Activated naive CD8-positive, alpha-beta T cell treated with anti-CD3 and anti-CD28 coated beads for 36 hours (primary cell): ENCODE data around the gene MICAL2. TPM values are rescaled to one million over a fixed set of nuclear protein-coding genes. Genes with fewer than 3 reads are reported as not detected.

Experiments
- DNase-seq: peaks from one replicate; pipeline ENCODE4 v3.0.0; 2021
- H3K27ac Mint-ChIP-seq: one replicate; pipeline ENCODE4 v1.8.0; 2022; ENCODE audit warnings: mild to moderate bottlenecking, moderate library complexity, mixed read lengths
- H3K27me3 Mint-ChIP-seq: one replicate; pipeline ENCODE4 v1.8.0; 2022; ENCODE audit warnings: mild to moderate bottlenecking, mixed read lengths
- H3K36me3 Mint-ChIP-seq: one replicate; pipeline ENCODE4 v1.8.0; 2021; ENCODE audit warnings: mild to moderate bottlenecking, mixed read lengths
- H3K4me1 Mint-ChIP-seq: one replicate; pipeline ENCODE4 v1.8.0; 2021; ENCODE audit warnings: mixed read lengths
- H3K4me3 Mint-ChIP-seq: one replicate; pipeline ENCODE4 v1.8.0; 2022; ENCODE audit warnings: mild to moderate bottlenecking, moderate library complexity, mixed read lengths
- H3K9me3 Mint-ChIP-seq: one replicate; pipeline ENCODE4 v1.8.0; 2022; ENCODE audit warnings: mixed read lengths
- total RNA-seq, 2 experiments: library from RNA; stranded (reverse); gene quantifications; one replicate each; pipeline ENCODE4 v1.2.3, GENCODE V29; 2021

The MICAL2 gene
- total RNA-seq, 2 experiments from 2014 or later = 54.4 to 59.7 TPM

GRCh38 chr11:12221051-12221535, 110.7 kb downstream of the MICAL2 start:
- Mint-ChIP-seq H3K27ac (no peak overlapping the region), H3K4me1 (peaks cover 50% of the 10 kb centered on the region), H3K36me3 (peaks cover 38% of the 10 kb centered on the region), H3K9me3 (no peaks in the 10 kb centered on the region), H3K4me3 (no peak overlapping the region), H3K27me3 (no peaks in the 10 kb centered on the region)
- no peak for DNase-seq

DNA sequence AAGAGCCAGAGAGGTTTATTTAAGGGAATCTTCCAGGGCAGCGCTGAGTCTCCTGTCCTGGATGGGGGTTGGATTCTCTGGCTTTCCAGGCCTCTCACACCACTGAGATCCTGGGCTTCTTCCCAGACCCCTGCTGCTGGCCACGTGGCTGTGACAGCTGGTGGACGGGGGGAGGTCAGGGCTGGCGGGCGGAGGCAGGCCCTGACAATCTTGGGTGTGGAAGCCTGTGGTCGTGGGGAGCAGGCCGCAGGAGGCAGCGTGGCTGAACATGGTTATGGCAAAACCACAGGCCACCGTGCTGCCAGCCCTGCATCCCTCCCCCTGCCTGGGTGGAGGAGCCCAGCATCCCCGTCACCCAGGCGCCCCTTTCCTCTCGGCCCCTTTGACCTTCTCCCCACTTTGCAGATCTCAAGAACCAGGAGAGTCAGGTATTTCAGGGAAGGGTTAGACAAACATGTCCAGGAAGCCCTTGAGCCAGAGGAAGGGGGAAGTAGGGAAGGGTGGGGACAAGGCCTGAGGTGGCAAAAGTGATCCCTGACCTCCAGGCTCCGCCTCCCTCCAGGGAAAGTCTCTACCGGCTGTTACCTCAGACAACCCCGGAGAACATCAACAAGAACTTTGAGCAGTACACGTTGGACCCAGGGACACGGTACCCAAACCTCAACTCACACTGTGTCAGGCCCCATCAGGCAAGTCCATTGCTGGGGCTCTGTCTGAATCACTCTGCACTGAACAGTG, 111.8 kb downstream of the MICAL2 start:
- Mint-ChIP-seq H3K27ac (no peak overlapping the region), H3K9me3 (no peaks in the 10 kb centered on the region), H3K27me3 (no peaks in the 10 kb centered on the region), H3K4me3 (no peak overlapping the region), H3K4me1 (peaks cover 40% of the 10 kb centered on the region), H3K36me3 (peaks cover 40% of the 10 kb centered on the region)
- no peak for DNase-seq

DNA sequence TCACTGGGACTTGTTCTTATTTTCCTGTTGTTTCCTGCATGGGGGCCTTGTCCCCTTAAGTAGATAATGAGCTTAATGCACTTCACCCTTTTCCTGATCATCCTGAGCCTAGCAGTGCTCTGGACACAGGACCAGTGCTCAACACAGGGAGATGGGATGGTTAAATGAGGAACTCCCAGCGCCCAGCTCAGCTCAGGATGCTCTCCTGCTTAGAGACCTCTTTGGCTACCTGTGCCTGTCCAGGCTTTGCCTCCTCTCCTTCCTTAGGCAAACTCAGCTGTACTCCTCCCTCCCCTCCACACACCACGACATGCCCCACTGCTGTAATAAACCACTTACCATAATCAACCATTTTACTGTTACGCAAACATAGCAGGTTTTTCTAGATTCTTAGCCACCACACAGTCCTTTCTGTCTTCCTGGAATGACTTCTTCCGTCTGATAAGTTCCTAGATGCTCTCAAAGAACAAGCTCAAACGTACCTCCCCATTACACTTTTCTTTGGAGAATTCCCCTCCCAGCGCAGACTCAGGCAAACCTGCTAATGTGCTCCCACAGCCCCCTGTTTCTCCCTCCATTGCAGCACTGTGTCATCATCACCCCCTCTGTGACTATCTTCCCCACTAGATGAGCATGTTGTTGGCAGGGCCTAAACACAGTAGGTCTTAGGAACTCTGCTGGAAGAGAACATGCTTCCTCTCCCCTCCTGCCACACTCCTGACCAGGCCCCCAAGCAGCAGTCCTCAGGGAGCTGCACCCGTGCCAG, 113.6 kb downstream of the MICAL2 start:
- H3K4me3 Mint-ChIP-seq = peak overlapping the region; percentile 76
- H3K9me3 Mint-ChIP-seq = no peaks in the 10 kb centered on the region
- H3K27ac Mint-ChIP-seq = peak overlapping the region; percentile 84
- peaks cover 38% of the 10 kb centered on the region for H3K4me1 Mint-ChIP-seq
- no peak for DNase-seq
- H3K36me3 Mint-ChIP-seq = peaks cover 39% of the 10 kb centered on the region
- no peaks in the 10 kb centered on the region for H3K27me3 Mint-ChIP-seq

- no peaks in the 10 kb centered on the region for H3K9me3 Mint-ChIP-seq
- peaks cover 38% of the 10 kb centered on the region for H3K4me1 Mint-ChIP-seq
- H3K27ac Mint-ChIP-seq = peak overlapping the region; percentile 84
- peaks cover 39% of the 10 kb centered on the region for H3K36me3 Mint-ChIP-seq
- DNase-seq = peak; percentile 89
- H3K4me3 Mint-ChIP-seq = peak overlapping the region; percentile 76
- no peaks in the 10 kb centered on the region for H3K27me3 Mint-ChIP-seq
Measured at GRCh38 chr11:12224537-12224893, 114.1 kb downstream of the MICAL2 start.

GRCh38 chr11:12225046-12225739, 114.8 kb downstream of the MICAL2 start:
- peaks cover 38% of the 10 kb centered on the region for H3K4me1 Mint-ChIP-seq
- peak overlapping the region; percentile 84 for H3K27ac Mint-ChIP-seq
- H3K27me3 Mint-ChIP-seq = no peaks in the 10 kb centered on the region
- no peaks in the 10 kb centered on the region for H3K9me3 Mint-ChIP-seq
- H3K4me3 Mint-ChIP-seq = no peak overlapping the region
- DNase-seq = no peak
- H3K36me3 Mint-ChIP-seq = peaks cover 39% of the 10 kb centered on the region

- Mint-ChIP-seq H3K4me3 (no peak overlapping the region), H3K36me3 (peaks cover 44% of the 10 kb centered on the region), H3K27ac (peak overlapping the region; percentile 14), H3K27me3 (no peaks in the 10 kb centered on the region), H3K9me3 (no peaks in the 10 kb centered on the region), H3K4me1 (peaks cover 37% of the 10 kb centered on the region)
- DNase-seq = no peak
Measured at GRCh38 chr11:12226093-12226492, 115.7 kb downstream of the MICAL2 start.

GRCh38 chr11:12229450-12230229, 119.2 kb downstream of the MICAL2 start:
- Mint-ChIP-seq H3K4me3 (no peak overlapping the region), H3K27me3 (no peaks in the 10 kb centered on the region), H3K27ac (no peak overlapping the region), H3K9me3 (no peaks in the 10 kb centered on the region), H3K36me3 (peaks cover 42% of the 10 kb centered on the region), H3K4me1 (peaks cover 9% of the 10 kb centered on the region)
- DNase-seq = no peak

- Mint-ChIP-seq H3K27ac (no peak overlapping the region), H3K9me3 (no peaks in the 10 kb centered on the region)
Measured at GRCh38 chr11:12232160-12232559, 121.8 kb downstream of the MICAL2 start.

DNA sequence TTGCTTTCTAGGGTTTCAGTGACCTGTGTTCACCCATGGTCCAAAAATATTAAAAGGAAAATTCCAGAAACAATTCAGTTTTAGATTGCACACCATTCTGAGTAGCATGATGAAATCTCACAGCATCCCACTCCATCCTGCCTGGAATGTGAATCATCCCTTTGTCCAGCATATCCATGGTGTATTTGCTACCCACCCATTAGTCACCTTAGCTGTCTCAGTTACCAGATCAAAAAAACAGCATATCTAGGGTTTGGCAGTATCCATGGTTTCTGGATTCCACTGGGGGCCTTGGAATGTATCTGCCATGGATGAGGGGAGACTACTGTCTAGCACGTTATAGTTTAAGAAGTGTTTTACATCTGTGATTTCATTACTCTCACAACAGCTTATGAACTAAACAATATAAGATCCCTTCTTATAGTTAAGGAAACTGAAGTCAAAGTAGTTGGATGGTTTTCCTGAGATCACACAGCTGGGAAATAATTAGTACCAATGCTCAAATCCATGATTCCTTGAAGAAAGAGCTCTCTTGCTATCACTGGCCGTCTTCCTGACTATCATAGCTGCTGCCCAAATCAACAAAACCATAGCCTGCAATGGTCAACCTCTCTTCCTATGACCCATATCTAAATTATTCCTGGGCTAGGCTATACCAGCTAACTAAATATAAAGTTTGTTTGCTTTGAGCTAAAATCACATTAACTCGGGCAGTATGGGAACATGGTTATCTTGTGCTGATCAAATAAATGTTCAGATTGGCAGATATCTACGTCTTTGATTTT, 122.6 kb downstream of the MICAL2 start:
- no peaks in the 10 kb centered on the region for H3K27me3 Mint-ChIP-seq
- peaks cover 24% of the 10 kb centered on the region for H3K4me1 Mint-ChIP-seq
- H3K4me3 Mint-ChIP-seq = no peak overlapping the region
- H3K27ac Mint-ChIP-seq = no peak overlapping the region
- no peak for DNase-seq
- peaks cover 37% of the 10 kb centered on the region for H3K36me3 Mint-ChIP-seq
- no peaks in the 10 kb centered on the region for H3K9me3 Mint-ChIP-seq

More at GRCh38 chr11:12232160-12232559, 121.8 kb downstream of the MICAL2 start:
- H3K4me1 Mint-ChIP-seq = peaks cover 24% of the 10 kb centered on the region
- DNase-seq = no peak
- no peaks in the 10 kb centered on the region for H3K27me3 Mint-ChIP-seq
- no peak overlapping the region for H3K4me3 Mint-ChIP-seq
- peaks cover 39% of the 10 kb centered on the region for H3K36me3 Mint-ChIP-seq

DNA sequence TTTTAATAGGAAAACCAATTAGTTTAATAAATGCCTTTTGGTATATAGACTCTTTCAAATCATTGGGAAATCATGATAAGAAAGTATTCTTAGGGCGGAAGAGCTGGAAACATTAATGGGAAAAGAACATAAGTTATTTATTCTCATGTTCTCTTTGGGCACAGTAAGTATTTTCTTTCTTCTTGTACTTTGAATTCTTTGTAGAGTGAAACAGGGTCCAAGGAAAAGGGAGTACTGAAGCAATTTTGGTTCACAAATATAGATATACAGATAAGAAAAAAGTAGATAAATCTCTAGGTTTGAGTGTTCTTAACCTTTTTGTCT, 123.2 kb downstream of the MICAL2 start:
- Mint-ChIP-seq H3K4me1 (peaks cover 24% of the 10 kb centered on the region), H3K27me3 (no peaks in the 10 kb centered on the region), H3K9me3 (no peaks in the 10 kb centered on the region), H3K36me3 (peaks cover 36% of the 10 kb centered on the region), H3K4me3 (no peak overlapping the region), H3K27ac (no peak overlapping the region)
- DNase-seq = no peak

- Mint-ChIP-seq H3K27ac (peak overlapping the region; percentile 9), H3K4me1 (peaks cover 24% of the 10 kb centered on the region), H3K9me3 (no peaks in the 10 kb centered on the region), H3K36me3 (peaks cover 34% of the 10 kb centered on the region), H3K27me3 (no peaks in the 10 kb centered on the region), H3K4me3 (no peak overlapping the region)
- DNase-seq = no peak
Measured at GRCh38 chr11:12234221-12234620, 123.8 kb downstream of the MICAL2 start.

DNA sequence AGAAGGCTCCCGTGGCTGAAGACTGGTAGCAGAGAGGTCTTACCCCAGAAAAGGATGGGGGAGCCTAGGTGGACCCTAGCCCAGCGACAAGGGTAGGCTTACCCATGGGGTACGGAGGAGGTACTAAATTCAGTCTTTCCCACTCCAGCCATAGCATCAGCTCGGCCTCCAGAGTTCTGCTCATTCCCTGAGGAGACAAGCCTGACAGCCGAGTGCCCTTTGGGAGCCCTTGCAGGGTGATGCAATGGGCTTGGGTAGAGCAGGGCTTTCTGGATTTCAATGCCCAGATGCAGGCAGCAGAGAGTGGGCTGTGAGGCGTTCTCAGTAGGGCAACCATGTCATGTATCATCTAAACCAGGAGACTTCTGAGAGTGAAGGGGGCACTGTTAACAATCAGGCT, 124.7 kb downstream of the MICAL2 start:
- peaks cover 32% of the 10 kb centered on the region for H3K36me3 Mint-ChIP-seq
- no peak overlapping the region for H3K27ac Mint-ChIP-seq
- no peak overlapping the region for H3K4me3 Mint-ChIP-seq
- no peak for DNase-seq
- no peaks in the 10 kb centered on the region for H3K9me3 Mint-ChIP-seq
- no peaks in the 10 kb centered on the region for H3K27me3 Mint-ChIP-seq
- H3K4me1 Mint-ChIP-seq = peaks cover 24% of the 10 kb centered on the region

GRCh38 chr11:12235553-12235946, 125.2 kb downstream of the MICAL2 start:
- Mint-ChIP-seq H3K4me3 (no peak overlapping the region), H3K4me1 (peaks cover 23% of the 10 kb centered on the region), H3K27ac (peak overlapping the region; percentile 91), H3K36me3 (peaks cover 31% of the 10 kb centered on the region), H3K9me3 (no peaks in the 10 kb centered on the region), H3K27me3 (no peaks in the 10 kb centered on the region)
- DNase-seq = no peak
